ENCODE results near the gene TMEM63A. TPM values are rescaled to one million over a fixed set of nuclear protein-coding genes. Genes with fewer than 3 reads are reported as not detected.

The TMEM63A gene
- polyA plus RNA-seq, 1 donor from 2014 or later: not detected

DNA sequence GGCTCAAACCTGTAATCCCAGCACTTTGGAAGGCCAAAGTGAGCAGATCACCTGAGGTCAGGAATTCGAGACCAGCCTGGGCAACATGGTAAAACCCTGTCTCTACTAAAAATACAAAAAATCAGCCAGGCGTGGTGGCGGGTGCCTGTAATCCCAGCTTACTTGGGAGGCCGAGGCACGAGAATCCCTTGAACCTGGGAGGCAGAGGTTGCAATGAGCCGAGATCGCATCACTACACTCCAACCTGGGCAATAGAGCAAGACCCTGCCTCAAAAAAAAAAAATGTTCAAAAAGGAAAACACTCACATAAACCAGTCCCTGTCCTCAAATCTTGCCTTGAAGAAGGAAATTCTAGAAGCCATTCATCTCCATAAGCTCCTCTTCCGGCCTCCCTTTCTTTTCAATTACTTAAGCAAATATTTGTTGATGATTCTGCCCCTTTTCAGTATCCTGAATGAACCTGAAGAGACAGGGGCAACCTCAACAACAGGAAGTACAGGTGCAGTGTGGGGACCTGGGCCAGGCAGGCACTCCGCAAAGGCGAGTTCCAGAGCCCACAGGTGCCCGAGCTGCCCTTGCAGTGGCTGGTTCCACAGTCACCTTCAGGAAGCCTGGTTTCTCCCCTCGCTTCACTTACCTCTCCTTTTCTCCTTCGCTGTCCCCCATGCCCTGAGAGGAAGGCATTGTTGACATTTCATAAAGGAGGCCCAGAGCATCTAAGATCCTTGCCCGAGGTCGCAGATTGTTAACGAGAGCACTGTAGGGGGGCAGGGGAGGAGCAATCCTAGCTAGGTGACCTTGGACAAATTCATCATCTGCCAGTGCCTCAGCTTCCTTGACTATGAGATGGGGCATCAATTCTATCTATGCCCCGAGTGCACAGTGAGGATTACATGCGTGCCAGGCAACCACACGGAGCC lies 15.7 kb upstream of the TMEM63A start:
- no peaks in the 10 kb centered on the region for H3K9me3 ChIP-seq (ENCODE audit: low read length)

DNA sequence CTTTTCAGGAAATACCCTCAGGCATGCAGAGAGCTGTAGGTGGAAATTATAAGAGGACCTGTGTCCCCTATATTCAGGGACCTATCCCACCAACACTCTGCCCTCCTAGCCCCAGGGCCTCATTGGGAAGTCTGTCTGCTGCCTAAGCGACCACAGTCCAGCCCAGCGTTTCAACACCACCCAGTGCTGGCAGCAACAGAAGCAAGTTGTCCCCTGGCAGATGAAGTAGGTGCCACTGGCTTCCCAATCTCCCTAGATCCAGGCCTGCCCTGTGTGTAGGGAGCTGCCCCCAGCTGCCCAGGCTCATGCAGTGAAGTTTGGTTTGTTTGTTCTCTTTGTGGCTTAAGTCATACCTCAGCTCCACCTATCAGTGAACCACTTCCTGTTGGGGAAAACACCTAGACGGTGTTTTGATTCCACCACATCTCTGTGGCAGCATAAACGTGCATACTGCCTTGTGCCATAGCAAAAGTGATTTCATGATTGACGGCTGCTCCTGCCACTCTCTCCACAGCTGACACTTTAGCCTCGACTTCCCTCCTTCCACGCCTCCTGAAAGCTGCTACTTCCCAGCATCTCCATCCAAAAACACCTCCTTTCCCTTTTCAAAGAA lies 14.9 kb upstream of the TMEM63A start:
- Histone ChIP-seq H3K27ac (ENCODE audit: low read length) (no peak overlapping the region), H4K20me1 (ENCODE audit: insufficient read depth) (no peaks in the 10 kb centered on the region), H3K4me2 (ENCODE audit: low read length) (no peak overlapping the region), H3K9ac (ENCODE audit: low read length) (no peak overlapping the region), H3K9me2 (ENCODE audit: insufficient read depth, low read length) (no peaks in the 10 kb centered on the region), H3K27me3 (ENCODE audit: insufficient read depth, low read depth, low read length) (no peaks in the 10 kb centered on the region), H3K79me2 (replicated peaks; ENCODE audit: insufficient read depth, low read length) (no peaks in the 10 kb centered on the region), H3K4me3 (ENCODE audit: low read length) (no peak overlapping the region), H3F3A (ENCODE audit: insufficient read depth, low read length, poor library complexity, severe bottlenecking) (no peaks in the 10 kb centered on the region), H2AFZ (ENCODE audit: low read depth, low read length) (no peak overlapping the region), H3K36me3 (ENCODE audit: insufficient read depth, low read length) (no peaks in the 10 kb centered on the region), H3K9me3 (ENCODE audit: low read length) (no peaks in the 10 kb centered on the region)
- no peak for TF ChIP-seq SMC3 (conservative IDR thresholded peaks at IDR 0.05; ENCODE audit: poor library complexity)
- no peak for TF ChIP-seq MXI1 (conservative IDR thresholded peaks at IDR 0.05; ENCODE audit: poor library complexity, severe bottlenecking)
- TF ChIP-seq TAF1 (IDR thresholded peaks at IDR 0.05; ENCODE audit: low read depth): no peak
- no peak for TF ChIP-seq EZH2 (IDR thresholded peaks at IDR 0.05; ENCODE audit: borderline replicate concordance, insufficient read depth, low read length, poor library complexity, severe bottlenecking)
- TF ChIP-seq EP300 (conservative IDR thresholded peaks at IDR 0.05; ENCODE audit: poor library complexity, severe bottlenecking): no peak
- no peak for TF ChIP-seq RAD21 (conservative IDR thresholded peaks at IDR 0.05)
- TF ChIP-seq, protein P1, sequence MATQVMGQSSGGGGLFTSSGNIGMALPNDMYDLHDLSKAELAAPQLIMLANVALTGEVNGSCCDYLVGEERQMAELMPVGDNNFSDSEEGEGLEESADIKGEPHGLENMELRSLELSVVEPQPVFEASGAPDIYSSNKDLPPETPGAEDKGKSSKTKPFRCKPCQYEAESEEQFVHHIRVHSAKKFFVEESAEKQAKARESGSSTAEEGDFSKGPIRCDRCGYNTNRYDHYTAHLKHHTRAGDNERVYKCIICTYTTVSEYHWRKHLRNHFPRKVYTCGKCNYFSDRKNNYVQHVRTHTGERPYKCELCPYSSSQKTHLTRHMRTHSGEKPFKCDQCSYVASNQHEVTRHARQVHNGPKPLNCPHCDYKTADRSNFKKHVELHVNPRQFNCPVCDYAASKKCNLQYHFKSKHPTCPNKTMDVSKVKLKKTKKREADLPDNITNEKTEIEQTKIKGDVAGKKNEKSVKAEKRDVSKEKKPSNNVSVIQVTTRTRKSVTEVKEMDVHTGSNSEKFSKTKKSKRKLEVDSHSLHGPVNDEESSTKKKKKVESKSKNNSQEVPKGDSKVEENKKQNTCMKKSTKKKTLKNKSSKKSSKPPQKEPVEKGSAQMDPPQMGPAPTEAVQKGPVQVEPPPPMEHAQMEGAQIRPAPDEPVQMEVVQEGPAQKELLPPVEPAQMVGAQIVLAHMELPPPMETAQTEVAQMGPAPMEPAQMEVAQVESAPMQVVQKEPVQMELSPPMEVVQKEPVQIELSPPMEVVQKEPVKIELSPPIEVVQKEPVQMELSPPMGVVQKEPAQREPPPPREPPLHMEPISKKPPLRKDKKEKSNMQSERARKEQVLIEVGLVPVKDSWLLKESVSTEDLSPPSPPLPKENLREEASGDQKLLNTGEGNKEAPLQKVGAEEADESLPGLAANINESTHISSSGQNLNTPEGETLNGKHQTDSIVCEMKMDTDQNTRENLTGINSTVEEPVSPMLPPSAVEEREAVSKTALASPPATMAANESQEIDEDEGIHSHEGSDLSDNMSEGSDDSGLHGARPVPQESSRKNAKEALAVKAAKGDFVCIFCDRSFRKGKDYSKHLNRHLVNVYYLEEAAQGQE (IDR thresholded peaks at IDR 0.05; ENCODE audit: borderline replicate concordance): no peak
- TF ChIP-seq POLR2AphosphoS5 (IDR thresholded peaks at IDR 0.05): no peak
- TF ChIP-seq, protein P2, sequence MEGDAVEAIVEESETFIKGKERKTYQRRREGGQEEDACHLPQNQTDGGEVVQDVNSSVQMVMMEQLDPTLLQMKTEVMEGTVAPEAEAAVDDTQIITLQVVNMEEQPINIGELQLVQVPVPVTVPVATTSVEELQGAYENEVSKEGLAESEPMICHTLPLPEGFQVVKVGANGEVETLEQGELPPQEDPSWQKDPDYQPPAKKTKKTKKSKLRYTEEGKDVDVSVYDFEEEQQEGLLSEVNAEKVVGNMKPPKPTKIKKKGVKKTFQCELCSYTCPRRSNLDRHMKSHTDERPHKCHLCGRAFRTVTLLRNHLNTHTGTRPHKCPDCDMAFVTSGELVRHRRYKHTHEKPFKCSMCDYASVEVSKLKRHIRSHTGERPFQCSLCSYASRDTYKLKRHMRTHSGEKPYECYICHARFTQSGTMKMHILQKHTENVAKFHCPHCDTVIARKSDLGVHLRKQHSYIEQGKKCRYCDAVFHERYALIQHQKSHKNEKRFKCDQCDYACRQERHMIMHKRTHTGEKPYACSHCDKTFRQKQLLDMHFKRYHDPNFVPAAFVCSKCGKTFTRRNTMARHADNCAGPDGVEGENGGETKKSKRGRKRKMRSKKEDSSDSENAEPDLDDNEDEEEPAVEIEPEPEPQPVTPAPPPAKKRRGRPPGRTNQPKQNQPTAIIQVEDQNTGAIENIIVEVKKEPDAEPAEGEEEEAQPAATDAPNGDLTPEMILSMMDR (IDR thresholded peaks at IDR 0.05; ENCODE audit: poor library complexity, severe bottlenecking): no peak

More for the DNA sequence above, 15.7 kb upstream of the TMEM63A start:
- H3K4me3 ChIP-seq (ENCODE audit: low read length): no peak overlapping the region
- H3K27ac ChIP-seq (ENCODE audit: low read length): no peak overlapping the region
- TF ChIP-seq, protein P2 (IDR thresholded peaks at IDR 0.05; ENCODE audit: poor library complexity, severe bottlenecking): no peak
- TF ChIP-seq, protein P1 (IDR thresholded peaks at IDR 0.05; ENCODE audit: borderline replicate concordance): no peak
- TF ChIP-seq RAD21 (conservative IDR thresholded peaks at IDR 0.05): no peak
- H4K20me1 ChIP-seq (ENCODE audit: insufficient read depth): no peaks in the 10 kb centered on the region
- H3K36me3 ChIP-seq (ENCODE audit: insufficient read depth, low read length): no peaks in the 10 kb centered on the region
- H3K4me2 ChIP-seq (ENCODE audit: low read length): no peak overlapping the region
- no peak overlapping the region for H3K9ac ChIP-seq (ENCODE audit: low read length)
- H2AFZ ChIP-seq (ENCODE audit: low read depth, low read length): no peak overlapping the region
- H3K79me2 ChIP-seq (replicated peaks; ENCODE audit: insufficient read depth, low read length): no peaks in the 10 kb centered on the region
- no peaks in the 10 kb centered on the region for H3K9me2 ChIP-seq (ENCODE audit: insufficient read depth, low read length)
- H3F3A ChIP-seq (ENCODE audit: insufficient read depth, low read length, poor library complexity, severe bottlenecking): no peaks in the 10 kb centered on the region
- no peaks in the 10 kb centered on the region for H3K27me3 ChIP-seq (ENCODE audit: insufficient read depth, low read depth, low read length)
